ENCODE data around the gene SNX24.

Gene SNX24

GRCh38 chr5:122999947-123000563 is 154.6 kb downstream of the SNX24 start:
- Histone ChIP-seq H3K36me3 (ENCODE audit: control insufficient read depth, insufficient read depth, low read length) (no peaks in the 10 kb centered on the region), H3K4me3 (replicated peaks; ENCODE audit: low read depth, low read length) (no peak overlapping the region), H3K27me3 (replicated peaks; ENCODE audit: control insufficient read depth, insufficient read depth, low read length) (no peaks in the 10 kb centered on the region)
- peak; percentile 47 for DNase-seq (ENCODE audit: extremely low read depth, insufficient read length)
- TF ChIP-seq, protein P1, sequence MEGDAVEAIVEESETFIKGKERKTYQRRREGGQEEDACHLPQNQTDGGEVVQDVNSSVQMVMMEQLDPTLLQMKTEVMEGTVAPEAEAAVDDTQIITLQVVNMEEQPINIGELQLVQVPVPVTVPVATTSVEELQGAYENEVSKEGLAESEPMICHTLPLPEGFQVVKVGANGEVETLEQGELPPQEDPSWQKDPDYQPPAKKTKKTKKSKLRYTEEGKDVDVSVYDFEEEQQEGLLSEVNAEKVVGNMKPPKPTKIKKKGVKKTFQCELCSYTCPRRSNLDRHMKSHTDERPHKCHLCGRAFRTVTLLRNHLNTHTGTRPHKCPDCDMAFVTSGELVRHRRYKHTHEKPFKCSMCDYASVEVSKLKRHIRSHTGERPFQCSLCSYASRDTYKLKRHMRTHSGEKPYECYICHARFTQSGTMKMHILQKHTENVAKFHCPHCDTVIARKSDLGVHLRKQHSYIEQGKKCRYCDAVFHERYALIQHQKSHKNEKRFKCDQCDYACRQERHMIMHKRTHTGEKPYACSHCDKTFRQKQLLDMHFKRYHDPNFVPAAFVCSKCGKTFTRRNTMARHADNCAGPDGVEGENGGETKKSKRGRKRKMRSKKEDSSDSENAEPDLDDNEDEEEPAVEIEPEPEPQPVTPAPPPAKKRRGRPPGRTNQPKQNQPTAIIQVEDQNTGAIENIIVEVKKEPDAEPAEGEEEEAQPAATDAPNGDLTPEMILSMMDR (IDR thresholded peaks at IDR 0.05; ENCODE audit: insufficient read depth, low read length, poor library complexity, severe bottlenecking): peak; percentile 78

- Histone ChIP-seq H3K36me3 (ENCODE audit: control insufficient read depth, insufficient read depth, low read length) (no peaks in the 10 kb centered on the region), H3K27me3 (replicated peaks; ENCODE audit: control insufficient read depth, insufficient read depth, low read length) (no peaks in the 10 kb centered on the region), H3K4me3 (replicated peaks; ENCODE audit: low read depth, low read length) (no peak overlapping the region)
- TF ChIP-seq, protein P1 (IDR thresholded peaks at IDR 0.05; ENCODE audit: insufficient read depth, low read length, poor library complexity, severe bottlenecking): no peak
- no peak for DNase-seq (ENCODE audit: extremely low read depth, insufficient read length)
Measured at GRCh38 chr5:123000731-123001130, 155.3 kb downstream of the SNX24 start.

- Histone ChIP-seq H3K27me3 (replicated peaks; ENCODE audit: control insufficient read depth, insufficient read depth, low read length) (no peaks in the 10 kb centered on the region), H3K4me3 (replicated peaks; ENCODE audit: low read depth, low read length) (no peak overlapping the region), H3K36me3 (ENCODE audit: control insufficient read depth, insufficient read depth, low read length) (no peaks in the 10 kb centered on the region)
- TF ChIP-seq, protein P1 (IDR thresholded peaks at IDR 0.05; ENCODE audit: insufficient read depth, low read length, poor library complexity, severe bottlenecking): no peak
- DNase-seq (ENCODE audit: extremely low read depth, insufficient read length): no peak
Measured at GRCh38 chr5:123001808-123002207, 156.4 kb downstream of the SNX24 start.

GRCh38 chr5:123007182-123007581 is 161.8 kb downstream of the SNX24 start:
- DNase-seq (ENCODE audit: extremely low read depth, insufficient read length): no peak
- H3K27me3 ChIP-seq (replicated peaks; ENCODE audit: control insufficient read depth, insufficient read depth, low read length): no peaks in the 10 kb centered on the region
- TF ChIP-seq, protein P1 (IDR thresholded peaks at IDR 0.05; ENCODE audit: insufficient read depth, low read length, poor library complexity, severe bottlenecking): no peak
- no peak overlapping the region for H3K4me3 ChIP-seq (replicated peaks; ENCODE audit: low read depth, low read length)
- H3K36me3 ChIP-seq (ENCODE audit: control insufficient read depth, insufficient read depth, low read length): no peaks in the 10 kb centered on the region

DNA sequence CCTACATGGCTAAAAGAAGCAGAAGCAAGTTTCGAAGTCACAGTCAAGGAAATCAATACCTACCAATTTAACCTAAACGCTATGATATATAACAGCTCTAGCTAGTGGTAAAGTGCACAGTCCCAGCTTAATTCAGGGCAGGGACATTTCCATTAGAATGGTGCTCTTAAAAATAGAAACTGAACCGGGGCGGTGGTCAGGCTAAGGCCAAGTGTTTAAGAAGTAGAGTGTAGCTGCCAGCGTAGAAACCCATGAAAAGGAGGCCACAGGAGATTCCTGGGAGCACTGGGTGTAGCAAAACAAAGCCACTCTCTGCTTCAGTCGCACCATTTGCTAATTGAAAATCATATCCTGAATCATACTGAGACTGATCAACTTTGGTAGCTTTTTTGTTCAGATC is 162.3 kb downstream of the SNX24 start:
- TF ChIP-seq, protein P1 (IDR thresholded peaks at IDR 0.05; ENCODE audit: insufficient read depth, low read length, poor library complexity, severe bottlenecking): no peak
- H3K36me3 ChIP-seq (ENCODE audit: control insufficient read depth, insufficient read depth, low read length): no peaks in the 10 kb centered on the region
- no peak for DNase-seq (ENCODE audit: extremely low read depth, insufficient read length)

GRCh38 chr5:123012321-123012720 is 166.9 kb downstream of the SNX24 start:
- Histone ChIP-seq H3K4me3 (replicated peaks; ENCODE audit: low read depth, low read length) (no peak overlapping the region), H3K36me3 (ENCODE audit: control insufficient read depth, insufficient read depth, low read length) (no peaks in the 10 kb centered on the region), H3K27me3 (replicated peaks; ENCODE audit: control insufficient read depth, insufficient read depth, low read length) (no peaks in the 10 kb centered on the region)
- TF ChIP-seq, protein P1 (IDR thresholded peaks at IDR 0.05; ENCODE audit: insufficient read depth, low read length, poor library complexity, severe bottlenecking): no peak
- DNase-seq (ENCODE audit: extremely low read depth, insufficient read length): no peak

More for the DNA sequence above, 162.3 kb downstream of the SNX24 start:
- Histone ChIP-seq H3K4me3 (replicated peaks; ENCODE audit: low read depth, low read length) (no peak overlapping the region), H3K27me3 (replicated peaks; ENCODE audit: control insufficient read depth, insufficient read depth, low read length) (no peaks in the 10 kb centered on the region)

All from GM06990 (cell line).